Measurements from ENCODE around the gene TRIM36.

Gene TRIM36

DNA sequence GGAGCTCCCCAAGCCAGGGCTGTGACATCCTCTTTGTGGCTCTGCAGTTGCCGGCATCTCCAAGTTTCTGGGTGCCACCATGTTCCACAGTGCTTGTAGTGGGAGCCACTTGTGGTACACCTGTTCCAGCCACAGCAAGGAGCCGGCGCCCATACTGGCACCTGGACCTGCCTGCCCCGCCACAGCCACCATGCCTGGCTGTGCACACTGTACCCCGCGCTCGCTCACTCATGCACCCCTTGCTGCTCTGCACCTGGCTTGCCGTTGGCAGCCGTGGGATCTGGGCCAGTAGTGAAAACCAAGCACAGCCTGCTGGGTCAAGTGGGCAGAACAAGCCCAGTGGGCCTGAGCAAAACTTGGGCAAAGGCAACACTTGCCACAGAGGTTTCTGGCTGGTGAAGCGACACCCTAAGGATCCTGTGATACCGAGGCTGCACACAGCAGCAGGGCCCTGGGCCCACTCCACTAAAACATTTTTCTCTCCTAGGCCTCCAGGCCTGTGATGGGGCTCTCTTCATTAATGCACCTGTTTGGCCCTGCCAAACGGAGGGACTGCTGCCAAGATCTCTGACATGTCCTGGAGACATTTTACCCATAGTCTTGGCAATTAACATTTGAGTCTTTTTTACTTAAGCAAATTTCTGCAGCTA is 2.8 kb downstream of the TRIM36 start:
- DNase-seq (ENCODE audit: low read depth, low spot score), result no peak

DNA sequence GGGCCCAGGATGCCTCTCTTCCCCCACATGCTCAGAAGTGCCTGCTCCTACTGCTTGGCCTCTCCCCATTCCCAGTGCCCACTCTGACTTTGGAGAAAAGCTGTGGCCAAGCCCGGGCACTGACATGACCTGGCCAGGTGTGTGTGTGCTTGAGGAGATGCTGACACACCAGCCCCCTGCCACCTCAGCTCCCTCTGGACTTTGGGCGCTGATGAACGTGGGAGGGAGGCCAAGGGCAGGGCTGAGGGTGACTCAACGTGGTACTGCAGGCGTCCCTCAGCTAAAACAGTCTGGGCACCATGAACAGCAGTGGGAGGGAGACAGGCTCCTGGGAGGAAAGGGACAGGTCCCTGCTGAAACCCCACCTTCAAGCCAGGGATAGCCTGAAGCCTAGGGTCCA is 3.9 kb downstream of the TRIM36 start:
- no peak for DNase-seq (ENCODE audit: low read depth, low spot score)

DNA sequence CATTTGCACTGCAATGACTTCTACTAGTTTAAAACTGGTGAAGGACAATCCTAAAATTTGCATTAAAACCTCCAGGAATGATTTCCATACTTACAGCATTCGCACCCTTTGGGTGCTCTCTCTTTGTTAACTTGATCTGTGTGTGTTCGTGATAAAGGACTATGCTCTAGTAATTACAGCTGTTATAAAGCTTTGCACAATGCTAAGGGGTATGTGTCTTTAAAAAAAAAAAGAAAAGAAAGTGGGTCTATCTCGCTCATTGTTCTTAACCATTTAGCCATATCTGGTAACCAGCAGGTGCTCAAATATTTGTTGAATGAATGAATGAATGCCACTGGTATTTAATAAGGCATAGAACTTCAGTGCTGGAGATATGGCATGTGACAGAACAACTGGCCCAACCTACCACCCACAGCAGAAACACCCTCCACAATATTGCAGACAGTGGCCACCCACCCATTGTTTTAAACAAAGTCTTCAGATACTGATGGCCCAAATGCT is 8.7 kb downstream of the TRIM36 start:
- DNase-seq (ENCODE audit: low read depth, low spot score), result no peak

DNA sequence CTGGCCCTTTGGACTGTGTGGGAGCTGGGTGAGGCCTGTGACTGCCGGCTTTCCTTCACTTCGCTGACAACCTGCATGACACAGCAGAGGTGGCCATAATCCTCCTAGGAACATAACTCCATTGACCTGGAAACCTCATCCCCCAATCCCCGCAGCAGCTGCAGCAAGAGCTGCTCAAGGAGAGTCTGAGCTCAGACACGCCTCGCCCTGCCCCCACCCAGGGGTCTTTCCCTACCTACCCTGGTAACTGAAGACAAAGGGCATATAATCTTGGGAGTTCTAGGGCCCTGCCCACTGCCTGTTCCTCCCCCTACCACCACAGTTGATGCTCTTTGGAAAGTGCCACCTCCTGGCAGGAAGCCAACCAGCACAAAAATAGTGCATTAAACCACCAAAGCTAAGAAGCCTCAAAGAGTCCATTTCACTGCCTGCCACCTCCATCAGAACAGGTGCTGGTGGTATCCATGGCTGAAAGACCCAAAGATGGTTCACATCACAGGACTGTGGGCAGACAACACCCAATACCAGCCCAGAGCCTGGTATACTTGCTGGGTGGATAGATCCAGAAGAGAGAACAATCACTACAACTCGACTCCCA is 18.4 kb downstream of the TRIM36 start:
- DNase-seq (ENCODE audit: low read depth, low spot score), result no peak

DNA sequence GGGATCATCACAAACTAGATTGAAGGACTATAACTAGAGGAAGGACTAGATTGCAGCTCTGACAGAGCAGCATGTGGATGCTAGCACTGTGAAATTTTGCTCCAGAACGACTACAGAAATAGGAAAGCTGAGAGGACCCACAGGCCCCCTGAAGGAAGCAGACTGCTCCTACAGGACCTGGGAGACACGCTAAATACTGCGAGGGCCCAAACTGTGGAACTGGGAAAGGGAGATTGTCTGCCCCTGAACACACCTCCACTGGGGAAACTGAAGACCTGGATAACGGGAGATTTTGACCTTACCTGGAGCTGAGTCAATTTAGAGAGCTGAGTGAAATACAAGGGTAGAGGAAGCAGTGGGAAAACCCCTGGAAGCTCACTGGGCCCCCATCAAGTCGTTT is 19.2 kb downstream of the TRIM36 start:
- DNase-seq (ENCODE audit: low read depth, low spot score), result no peak

DNA sequence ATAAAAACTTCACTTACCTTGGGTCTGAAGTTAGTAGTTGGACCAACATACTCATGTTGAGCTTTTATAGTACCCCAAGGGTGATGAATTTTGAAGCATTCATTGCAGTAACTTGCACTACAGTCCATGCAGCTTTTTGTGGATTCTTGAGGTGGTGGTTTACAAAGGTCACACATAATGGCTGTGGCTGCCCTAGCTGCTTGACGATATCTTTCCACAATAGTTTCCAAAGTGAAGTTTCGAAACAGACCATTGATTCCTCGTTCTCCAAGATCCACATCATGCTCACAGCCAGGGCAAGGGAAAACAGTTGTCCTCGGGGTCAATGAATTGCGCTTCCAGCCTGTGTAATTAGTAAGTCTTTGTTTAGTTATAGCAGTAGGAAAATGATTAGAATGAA is 22.7 kb downstream of the TRIM36 start:
- DNase-seq (ENCODE audit: low read depth, low spot score), result no peak

DNA sequence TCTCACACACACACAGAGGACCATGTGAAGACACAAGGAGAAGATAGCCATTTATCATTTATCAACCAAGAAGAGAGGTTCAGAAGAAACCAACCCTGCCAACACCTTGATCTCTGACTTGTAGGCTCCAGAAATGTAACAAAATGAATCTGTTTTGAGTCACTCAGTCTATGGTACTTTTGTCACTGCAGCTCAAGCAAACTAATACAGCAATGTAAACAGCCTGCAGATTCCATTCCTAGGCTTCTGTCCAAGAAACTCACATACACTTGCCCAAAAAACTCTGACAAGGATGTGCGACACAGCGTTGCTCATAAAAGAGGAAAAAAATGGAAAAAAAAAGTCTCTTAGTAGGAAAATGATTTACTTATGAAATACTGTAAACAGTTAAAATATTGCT is 33.4 kb downstream of the TRIM36 start:
- no peak for DNase-seq (ENCODE audit: low read depth, low spot score)

DNA sequence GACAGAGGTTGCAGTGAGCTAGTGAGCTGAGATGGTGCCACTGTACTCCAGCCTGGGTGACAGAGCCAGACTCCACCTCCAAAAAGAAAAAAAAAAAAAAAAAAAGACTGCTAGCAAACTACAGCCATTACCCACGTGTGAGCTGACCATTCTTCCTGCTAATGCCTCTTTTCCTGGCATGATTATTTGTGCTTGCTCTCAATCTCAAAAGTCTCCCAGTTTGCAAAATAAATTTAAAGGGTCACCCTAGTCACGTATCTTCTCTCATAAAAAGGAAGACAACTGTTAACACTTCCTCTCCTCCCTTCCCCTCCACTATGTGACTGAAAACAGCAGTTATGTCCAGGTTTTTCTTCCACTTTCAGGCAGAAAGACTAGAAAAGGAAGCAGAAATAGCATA is 37.2 kb downstream of the TRIM36 start:
- no peak for DNase-seq (ENCODE audit: low read depth, low spot score)

DNA sequence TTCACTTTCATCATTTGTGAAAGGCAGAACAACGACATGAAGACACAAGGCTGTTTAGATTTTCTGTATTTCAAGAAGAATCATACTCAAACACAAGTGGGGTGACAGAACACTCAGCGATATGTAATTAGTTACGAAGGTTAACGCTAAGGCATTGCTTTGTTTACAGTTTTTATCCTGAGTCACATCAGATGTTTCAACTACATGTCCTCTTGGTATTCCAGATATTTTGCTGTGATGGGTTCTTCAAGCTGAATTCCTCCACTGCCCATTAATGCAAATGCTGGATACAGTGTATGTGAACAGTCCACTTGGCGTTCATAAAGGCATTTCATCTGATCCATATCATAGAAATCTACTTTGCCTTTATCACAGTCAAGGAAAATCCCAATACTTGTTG is 43.4 kb downstream of the TRIM36 start:
- DNase-seq (ENCODE audit: low read depth, low spot score), result no peak

DNA sequence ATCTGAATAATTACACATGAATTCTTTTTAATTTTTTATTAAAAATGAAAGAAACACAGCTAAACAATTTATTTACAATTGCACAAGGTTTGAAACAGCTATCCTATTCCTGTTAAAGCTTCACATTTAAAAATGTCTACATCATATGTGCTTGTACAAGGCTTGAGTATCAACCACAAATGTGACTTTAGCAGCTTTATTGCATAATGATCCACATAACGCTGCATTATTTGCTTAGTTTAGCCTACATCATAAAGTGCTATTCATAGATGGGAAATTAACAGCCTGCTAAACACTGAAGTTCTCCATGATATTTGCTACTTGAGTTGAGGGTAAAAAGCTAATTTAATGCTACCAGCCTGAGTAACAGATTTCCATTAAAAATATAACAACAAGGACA is 45.0 kb downstream of the TRIM36 start:
- DNase-seq (ENCODE audit: low read depth, low spot score), result no peak

DNA sequence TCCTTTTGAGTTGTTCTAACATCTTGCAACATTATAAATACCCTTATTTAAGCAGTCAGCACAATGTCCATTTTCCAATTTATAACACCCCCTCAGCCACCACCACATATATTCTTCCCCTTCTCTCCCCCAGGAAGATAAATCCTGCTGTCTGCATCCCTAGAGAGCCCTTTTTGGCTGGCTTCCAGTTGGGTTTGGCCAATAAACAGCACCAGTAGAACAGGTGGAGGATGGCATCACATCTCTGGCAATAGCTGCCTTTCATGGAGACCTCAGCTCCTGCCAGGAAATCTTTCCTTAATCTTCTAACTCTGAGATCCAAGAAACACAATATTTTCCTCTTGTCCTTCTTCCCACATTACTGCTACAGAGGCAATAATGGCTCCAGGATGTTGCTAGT is 53.7 kb downstream of the TRIM36 start:
- DNase-seq (ENCODE audit: low read depth, low spot score), result no peak

DNA sequence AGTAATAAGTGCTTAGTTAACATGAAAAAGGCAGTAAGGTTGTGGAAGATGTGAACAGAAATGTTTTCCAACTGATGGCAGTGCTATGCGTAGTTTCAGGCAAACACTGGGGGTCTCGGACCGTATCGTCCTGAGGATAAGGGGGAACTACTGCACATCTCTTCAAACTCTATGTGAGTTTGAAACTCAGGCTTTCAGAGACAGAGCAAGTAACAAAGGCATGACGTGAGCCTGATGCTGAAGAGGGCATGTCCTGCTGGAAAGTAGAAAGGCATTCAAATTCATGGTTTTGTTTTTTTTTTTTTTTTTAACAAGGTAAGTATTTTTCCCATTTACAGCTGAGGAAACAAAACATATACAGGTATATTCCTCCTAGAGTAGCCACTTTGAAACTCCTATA is 59.9 kb downstream of the TRIM36 start:
- no peak for DNase-seq (ENCODE audit: low read depth, low spot score)

DNA sequence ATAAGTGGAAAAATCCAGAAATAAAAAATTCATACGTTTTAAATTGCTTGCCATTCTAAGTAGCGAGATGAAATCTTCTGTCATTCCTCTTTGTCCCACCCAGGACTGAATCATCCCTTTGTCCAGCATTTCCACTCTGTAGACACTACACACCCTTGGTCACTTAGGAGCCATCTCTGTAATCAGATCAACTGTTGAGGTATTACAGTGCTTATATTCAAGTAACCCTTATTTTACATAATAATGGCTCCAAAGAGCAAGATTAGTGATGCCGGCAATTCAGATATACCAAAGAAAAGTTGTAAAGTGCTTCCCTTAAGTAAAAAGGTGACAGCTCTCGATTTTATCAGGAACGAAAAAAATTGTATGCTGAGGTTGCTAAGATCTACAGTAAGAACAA is 60.4 kb downstream of the TRIM36 start:
- DNase-seq (ENCODE audit: low read depth, low spot score), result no peak

DNA sequence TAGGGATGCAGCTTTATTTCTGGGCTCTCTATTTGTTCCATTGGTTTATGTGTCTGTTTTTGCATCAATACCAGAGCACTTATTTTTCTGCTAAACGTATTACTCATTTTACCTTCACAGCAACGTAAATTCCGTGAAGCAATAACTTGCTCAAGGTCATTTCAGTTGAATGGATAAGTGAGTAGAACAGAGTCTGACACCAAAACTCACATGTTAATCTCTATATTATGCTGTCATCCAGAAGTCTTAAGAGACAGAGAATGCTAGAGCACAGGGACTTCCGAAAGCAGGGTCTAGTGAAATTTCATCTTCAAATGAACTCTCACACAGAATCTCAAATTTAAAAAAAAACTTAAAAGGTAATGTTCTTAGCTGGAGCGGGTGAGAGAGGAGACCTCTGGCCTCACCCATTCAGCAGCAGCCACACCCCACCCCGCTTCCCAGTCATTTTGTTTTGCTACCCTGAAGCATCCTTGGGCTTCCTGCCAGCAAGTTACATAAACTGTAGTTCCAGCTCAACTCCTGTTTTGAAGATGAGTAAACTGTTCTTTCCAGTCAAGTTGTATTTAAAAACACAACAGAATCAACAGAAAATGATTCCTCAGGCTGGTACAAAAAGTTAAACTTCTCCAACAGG is 69.3 kb downstream of the TRIM36 start:
- DNase-seq (ENCODE audit: low read depth, low spot score), result no peak

DNA sequence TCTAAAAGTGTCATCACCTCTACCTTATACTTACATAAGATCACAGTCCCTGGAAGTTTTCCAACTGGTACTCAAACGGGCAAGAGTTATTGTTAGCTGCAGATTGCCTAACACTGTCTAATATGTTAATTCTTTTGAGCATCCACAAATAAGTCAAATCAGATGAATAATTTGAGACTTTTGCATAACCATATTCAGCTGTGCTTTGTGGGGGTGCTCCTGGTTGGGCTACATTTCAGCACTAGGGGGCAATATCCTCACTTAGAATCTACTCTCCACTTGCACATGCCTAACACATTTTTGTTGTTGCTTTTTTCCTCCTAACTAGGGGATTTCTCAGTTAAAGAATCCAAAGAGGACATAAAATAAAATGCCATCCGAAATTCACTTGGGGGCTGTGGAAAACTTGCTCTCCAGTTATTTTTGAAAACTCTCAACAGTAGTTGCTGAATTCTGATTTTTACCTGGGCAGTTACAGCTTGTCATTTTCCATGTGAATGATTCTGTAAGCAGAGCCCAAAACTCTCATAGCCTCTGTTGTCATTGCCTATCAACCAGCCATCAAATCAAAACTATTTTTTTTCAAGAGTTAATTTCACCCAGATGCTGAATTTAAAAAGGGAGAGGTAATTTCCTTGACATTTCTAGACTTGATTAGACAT is 71.5 kb downstream of the TRIM36 start:
- no peak for DNase-seq (ENCODE audit: low read depth, low spot score)

DNA sequence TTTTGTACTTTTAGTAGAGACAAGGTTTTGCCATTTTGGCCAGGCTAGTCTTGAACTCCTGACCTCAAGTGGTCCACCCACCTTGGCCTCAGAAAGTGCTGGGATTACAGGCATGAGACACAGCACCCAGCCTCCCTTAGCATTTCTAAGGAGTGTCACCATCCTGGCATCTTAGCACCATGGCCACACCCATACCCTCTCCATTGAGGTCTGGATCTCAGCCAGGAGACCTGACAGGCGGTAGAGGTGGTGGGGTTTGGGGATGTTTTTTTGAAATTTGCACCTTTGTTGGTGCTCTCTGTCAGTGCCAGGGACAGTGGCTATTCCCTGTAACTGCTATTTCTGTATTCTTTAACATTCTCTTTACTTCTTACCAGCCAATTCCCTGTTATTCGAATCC is 72.5 kb downstream of the TRIM36 start:
- no peak for DNase-seq (ENCODE audit: low read depth, low spot score)

DNA sequence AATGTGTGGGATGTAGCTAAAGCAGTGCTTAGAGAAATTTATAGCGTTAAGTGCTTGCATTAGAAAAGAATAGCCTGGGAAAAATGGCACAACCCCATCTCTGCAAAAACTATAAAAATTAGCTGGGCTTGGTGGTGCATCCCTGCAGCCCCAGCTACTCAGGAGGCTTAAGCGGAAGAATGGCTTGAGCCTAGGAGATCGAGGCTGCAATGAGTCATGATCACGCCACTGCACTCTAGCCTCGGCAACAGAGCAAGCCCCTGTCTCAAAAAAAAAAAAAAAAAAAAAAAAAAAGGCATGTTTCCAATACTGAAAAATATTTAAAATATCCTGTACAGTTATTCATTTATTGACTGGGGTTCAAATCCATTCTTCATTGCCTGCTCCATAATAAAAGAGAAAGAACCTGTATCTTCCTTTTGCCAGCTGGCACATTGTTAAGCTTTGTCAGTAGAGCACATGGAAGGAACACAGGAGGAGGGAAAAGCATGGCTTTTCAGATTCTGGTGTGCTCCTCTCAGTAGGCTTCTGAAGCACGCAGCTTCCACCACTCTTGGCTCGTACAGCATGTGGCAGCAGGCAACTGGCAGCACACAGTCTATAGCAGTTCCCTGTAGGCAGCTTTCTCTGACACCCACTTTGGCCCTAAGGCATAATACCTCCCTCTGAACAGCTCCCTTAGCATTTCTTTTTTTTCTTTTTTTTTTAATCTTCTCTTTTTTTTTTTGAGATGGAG is 73.5 kb downstream of the TRIM36 start:
- no peak for DNase-seq (ENCODE audit: low read depth, low spot score)

DNA sequence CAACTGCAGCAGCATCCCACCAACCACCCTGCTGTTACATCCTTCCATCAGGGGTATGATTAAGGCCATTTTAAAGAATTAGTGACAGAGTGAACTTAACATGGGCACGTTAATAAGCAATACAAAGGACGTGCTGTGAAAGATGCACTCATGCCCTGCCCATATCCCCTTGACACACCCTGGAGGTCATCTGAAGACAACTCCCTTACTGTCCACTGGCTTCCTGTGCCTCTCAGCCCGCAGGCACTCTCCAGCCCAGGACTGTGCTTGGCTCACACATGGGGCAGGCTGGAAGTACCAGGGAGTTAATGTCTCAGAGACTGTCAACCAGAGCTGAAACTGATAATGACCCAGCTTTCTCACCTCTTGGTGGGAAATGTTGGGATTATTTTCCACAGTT is 81.8 kb downstream of the TRIM36 start:
- DNase-seq (ENCODE audit: low read depth, low spot score), result no peak

DNA sequence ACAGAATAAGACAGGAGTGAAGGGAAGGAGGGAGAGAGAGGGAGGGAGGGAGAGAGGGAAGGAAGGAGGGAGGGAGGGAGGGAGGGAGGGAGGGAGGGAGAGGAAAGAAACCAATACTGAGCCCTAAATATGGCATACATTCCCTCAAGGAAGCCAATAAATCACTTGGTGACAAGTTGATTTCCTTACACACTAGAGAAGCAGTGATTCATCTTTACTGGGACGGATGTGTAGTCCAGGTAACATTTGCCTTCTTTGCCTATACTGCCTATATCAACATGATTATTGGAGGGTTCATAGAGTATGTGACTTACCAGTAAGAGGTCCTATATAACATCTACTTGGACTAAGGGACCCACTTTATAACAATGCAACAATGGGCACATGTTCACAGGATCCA is 83.2 kb downstream of the TRIM36 start:
- DNase-seq (ENCODE audit: low read depth, low spot score), result no peak

DNA sequence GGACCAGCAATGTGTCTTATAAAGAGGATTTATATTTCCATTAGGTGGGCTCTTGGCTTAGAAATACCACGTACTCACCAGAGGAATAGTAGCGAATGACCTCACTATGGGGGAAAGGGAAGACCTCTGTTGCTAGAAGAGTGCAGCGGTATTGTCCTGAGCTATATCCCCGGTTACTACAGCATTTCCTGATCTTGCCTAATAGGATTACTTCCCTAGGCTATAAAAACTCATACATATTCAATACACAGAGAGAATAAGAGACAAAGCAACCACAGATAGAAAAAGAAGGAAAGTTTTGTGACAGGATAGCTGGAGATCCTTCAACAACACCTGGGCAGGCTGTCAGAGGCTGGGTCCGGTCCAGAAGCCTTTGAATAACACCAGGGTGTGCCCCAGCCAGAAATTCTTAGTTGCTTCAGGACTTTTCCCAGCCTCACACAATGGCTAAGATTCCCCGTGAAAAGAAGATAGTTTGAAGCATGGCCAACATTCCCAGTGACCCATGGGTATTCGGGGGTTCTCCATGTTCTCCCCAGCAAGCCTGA is 85.4 kb downstream of the TRIM36 start:
- DNase-seq (ENCODE audit: low read depth, low spot score), result no peak

DNA sequence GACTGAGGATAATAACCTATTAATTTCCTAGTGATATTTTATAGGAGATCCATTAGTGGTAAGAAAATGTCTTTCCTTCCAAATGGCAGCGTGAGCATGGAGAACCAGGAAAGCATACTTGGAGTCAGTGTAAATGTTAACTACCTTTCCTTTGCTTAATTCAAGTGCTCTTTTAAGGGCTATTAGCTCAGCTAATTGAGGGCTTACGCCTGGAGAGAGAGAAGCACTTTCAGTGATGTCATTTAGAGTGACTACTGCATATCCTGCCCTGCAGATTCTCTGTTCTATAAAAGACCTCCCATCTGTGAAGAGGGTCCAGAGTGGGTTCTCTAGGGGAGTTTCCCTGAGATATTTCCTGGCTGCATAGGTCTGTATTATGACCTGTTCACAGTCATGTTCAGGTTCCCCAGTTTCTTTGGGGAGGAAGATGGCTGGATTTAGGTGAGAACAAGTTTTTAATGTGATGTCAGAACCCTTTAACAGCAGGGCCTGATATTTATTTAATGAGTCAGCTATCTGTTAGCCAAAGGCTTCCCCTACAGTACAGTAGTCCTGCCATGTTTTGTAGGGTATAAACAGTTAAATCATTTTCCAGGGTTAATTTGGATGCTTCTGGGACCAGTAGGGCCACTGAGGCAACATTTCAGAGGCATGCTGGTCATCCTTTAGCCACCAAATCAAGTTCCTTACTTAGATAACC is 89.6 kb downstream of the TRIM36 start:
- no peak for DNase-seq (ENCODE audit: low read depth, low spot score)

Measured in smooth muscle cell of the brain vasculature (primary cell).